Heart left ventricle (tissue), 16 donors: ENCODE measurements around the gene PPP1R26. TPM values are rescaled to one million over a fixed set of nuclear protein-coding genes. Genes with fewer than 3 reads are reported as not detected.
"Not testable (repeated sequence)": the region's sequence is repeated elsewhere in the genome, so short reads cannot be mapped to it uniquely, and the experiment has no call there.

ENCODE experiments used
- ATAC-seq, 4 donors: fragments of 200-7000 bp; cut with Tn5 transposase; one replicate each; pipeline ENCODE4 v1.9.1; 2020 to 2022; ENCODE audit warnings: moderate library complexity in 4 of 4, mild to moderate bottlenecking in 3 of 4, moderate number of reproducible peaks in 1 of 4
- DNase-seq, 5 donors: peaks; one replicate each; pipeline ENCODE4 v3.0.0-alpha.2; 2020
- H3K27ac ChIP-seq, 12 donors: fragments of 200-600 bp; sonication (generic) in 4 of 12; one replicate each; pipeline versions ENCODE4 v1.5.0 to v1.8.0; 2016 to 2022; ENCODE audit warnings: mild to moderate bottlenecking in 2 of 12
- H3K27me3 ChIP-seq, 9 donors: fragments of 200-600 bp; sonication (generic) in 2 of 9; one replicate each; pipeline versions ENCODE4 v1.5.1 to v1.8.0; 2016 to 2022; ENCODE audit warnings: mild to moderate bottlenecking in 3 of 9
- H3K36me3 ChIP-seq, 9 donors: fragments of 200-600 bp; sonication (generic) in 2 of 9; one replicate each; pipeline versions ENCODE4 v1.5.0 to v1.8.0; 2018 to 2022; ENCODE audit warnings: mild to moderate bottlenecking in 2 of 9
- H3K4me1 ChIP-seq, 12 donors: fragments of 200-600 bp; sonication (generic) in 4 of 12; one replicate each; pipeline versions ENCODE4 v1.5.0 to v1.8.0; 2016 to 2022; ENCODE audit warnings: mild to moderate bottlenecking in 3 of 12
- H3K4me3 ChIP-seq, 12 donors: fragments of 200-600 bp; sonication (generic) in 4 of 12; one replicate each; pipeline versions ENCODE4 v1.5.0 to v1.8.0; 2017 to 2022; ENCODE audit warnings: mild to moderate bottlenecking in 9 of 12, moderate library complexity in 4 of 12
- H3K9me3 ChIP-seq, 12 donors: fragments of 200-600 bp; sonication (generic) in 4 of 12; one replicate each; pipeline versions ENCODE4 v1.5.0 to v1.8.0; 2016 to 2022; ENCODE audit warnings: mild to moderate bottlenecking in 1 of 12
- POLR2A ChIP-seq, 2 donors: fragments of 450-650 bp; IDR thresholded peaks; one replicate each; pipeline ENCODE4 v1.6.1; 2017; ENCODE audit warnings: antibody characterized with exemption in 2 of 2, mild to moderate bottlenecking in 2 of 2, moderate library complexity in 2 of 2
- WGBS, 4 donors: extraction: QIAGEN DNeasy Blood & Tissue Kit in 2 of 4; methylation state at CpG; one replicate each; pipeline versions ENCODE4 v1.1.5 to v1.1.7; 2013 to 2018; 5-methylcytosine and 5-hydroxymethylcytosine counted together
- intact Hi-C, 10 donors: fragments of 100-400 bp; cut with DNase I; formaldehyde crosslinking; loops; one replicate each; pipeline versions ENCODE4 v1.11.1 to v1.14.2; 2022
- polyA plus RNA-seq, 2 donors: library from polyadenylated mRNA; stranded (reverse); fragments of 200-250 nt; gene quantifications; one replicate each; pipeline ENCODE4 v1.2.3, GENCODE V29; 2013
- total RNA-seq, 9 donors: library from RNA; depleted of rRNA in 2 of 9; stranded (reverse); fragments of >200 nt in 2 of 9; fragmentation: NEBNext Ultra II Directional in 3 of 9; extraction: Animal tissue kit (Norgen Biotek cat#: 25700) in 3 of 9; gene quantifications; one replicate each; pipeline versions ENCODE4 v1.1.0 to v1.2.4, GENCODE V29; 2016 to 2023
- TF ChIP-seq, protein P1 (sequence below), 12 donors: fragments of 200-600 bp; sonication (generic) in 4 of 12; IDR thresholded peaks; one replicate each; pipeline versions ENCODE4 v1.5.0 to v1.8.0; 2018 to 2022; ENCODE audit warnings: antibody characterized with exemption in 12 of 12, mild to moderate bottlenecking in 5 of 12
- donor health status: ischemic (EF 13 %, LVEDD 7.1; RV severe dilation, severe dysfunction).
- donor health status: healthy with polysubstance abuse.
- donor health status: DM: no; HTN: yes; CAD: no.
- donor health status: DM: no; HTN: no; CAD: no.
- donor health status: ischemic (EF 25% LVEDD 6.9; RV normal size, moderate dysfunction).
- donor health status: ischemic (EF 25% LVEDD 5.7; RV mildly dilated, moderate dysfunction).
- donor health status: healthy.
- donor health status: DM: yes; HTN: yes; CAD: no.
- donor health status: ischemic (EF 35%, LVEDD 5.7; RV mildly dilated, moderate dysfunction).
- donor health status: nonischemic (EF 11% LVEDD 7.7; RV severe dilation, severe dysfunction).
- donor health status: DM: yes; HTN: yes; CAD: no.
- donor health status: PGD.
- donor health status: ischemic (EF 29% LVEDD 5.4; RV normal size, mild dysfunction).
- donor health status: nonischemic (EF 23%, LVEDD 6.1; RV moderate dilation, normal function).

Gene PPP1R26
- total and polyA plus RNA-seq, 11 donors, result 13.2 to 30.1 (median 19.3) TPM

DNA sequence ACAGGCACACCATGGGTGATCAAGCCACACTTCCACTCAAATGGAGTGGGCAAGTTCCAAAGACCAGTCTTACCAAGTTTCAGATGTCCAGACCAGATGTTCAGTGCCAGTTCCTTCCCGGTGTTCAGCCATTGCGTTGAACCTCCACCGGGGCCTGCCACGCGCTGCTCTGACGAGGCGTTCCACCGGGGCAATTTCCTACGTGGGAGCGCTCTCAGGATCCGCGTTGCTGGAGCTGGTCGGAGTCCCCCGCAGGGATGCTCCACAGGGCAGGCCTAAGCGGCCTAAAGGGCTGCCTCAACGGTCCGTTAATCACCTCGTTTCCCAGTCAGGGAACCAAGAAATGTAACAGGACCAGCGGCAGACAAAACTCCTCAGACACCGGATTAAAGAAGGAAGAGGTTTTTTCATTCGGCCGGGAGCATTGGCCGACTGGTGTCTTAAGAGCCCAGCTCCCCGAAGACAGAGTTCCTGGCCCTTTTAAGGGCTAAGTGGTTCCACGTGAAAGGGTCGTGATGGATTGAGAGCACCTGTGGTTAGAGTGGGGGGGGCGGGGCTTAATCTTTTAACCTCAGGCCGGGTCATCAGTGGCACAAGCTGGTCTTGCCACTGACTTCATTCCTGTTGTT is 35.7 kb upstream of the PPP1R26 start:
- intact Hi-C loops, result no loop called here
- Histone ChIP-seq H3K4me3 (no peak overlapping the region), H3K4me1 (peaks cover 0 to 18% (median 2%) of the 10 kb centered on the region in 12 donors), H3K9me3 (no peaks in the 10 kb centered on the region), H3K27me3 (peaks cover 0 to 13% (median 0%) of the 10 kb centered on the region in 9 donors), H3K36me3 (no peaks in the 10 kb centered on the region), H3K27ac (no peak overlapping the region)
- 76 to 85% (median 82%) methylated on average over 27 to 28 of the region's 28 CpGs for WGBS, 4 donors
- no peak for TF ChIP-seq POLR2A (IDR thresholded peaks at IDR 0.05)
- TF ChIP-seq, protein P1, sequence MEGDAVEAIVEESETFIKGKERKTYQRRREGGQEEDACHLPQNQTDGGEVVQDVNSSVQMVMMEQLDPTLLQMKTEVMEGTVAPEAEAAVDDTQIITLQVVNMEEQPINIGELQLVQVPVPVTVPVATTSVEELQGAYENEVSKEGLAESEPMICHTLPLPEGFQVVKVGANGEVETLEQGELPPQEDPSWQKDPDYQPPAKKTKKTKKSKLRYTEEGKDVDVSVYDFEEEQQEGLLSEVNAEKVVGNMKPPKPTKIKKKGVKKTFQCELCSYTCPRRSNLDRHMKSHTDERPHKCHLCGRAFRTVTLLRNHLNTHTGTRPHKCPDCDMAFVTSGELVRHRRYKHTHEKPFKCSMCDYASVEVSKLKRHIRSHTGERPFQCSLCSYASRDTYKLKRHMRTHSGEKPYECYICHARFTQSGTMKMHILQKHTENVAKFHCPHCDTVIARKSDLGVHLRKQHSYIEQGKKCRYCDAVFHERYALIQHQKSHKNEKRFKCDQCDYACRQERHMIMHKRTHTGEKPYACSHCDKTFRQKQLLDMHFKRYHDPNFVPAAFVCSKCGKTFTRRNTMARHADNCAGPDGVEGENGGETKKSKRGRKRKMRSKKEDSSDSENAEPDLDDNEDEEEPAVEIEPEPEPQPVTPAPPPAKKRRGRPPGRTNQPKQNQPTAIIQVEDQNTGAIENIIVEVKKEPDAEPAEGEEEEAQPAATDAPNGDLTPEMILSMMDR (IDR thresholded peaks at IDR 0.05), result no peak
- DNase-seq (no peak), ATAC-seq (no peak)

DNA sequence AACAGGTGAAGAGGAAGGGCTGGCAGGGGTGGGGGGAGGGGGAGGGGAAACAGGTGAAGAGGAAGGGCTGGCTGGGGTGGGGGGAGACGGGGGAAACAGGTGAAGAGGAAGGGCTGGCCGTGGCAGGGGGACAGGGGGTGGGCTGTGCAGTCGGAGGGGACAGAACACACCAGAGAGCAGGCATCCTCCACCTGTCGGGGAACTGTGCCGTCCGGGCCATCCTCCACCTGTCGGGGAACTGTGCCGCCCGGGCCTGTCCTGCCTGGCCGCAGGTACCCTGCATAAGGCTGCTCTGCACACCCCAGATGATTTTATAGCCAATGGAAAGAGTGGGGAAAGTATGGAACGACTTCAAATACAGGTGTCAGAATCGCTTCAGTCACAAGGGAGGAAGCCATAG is 32.5 kb upstream of the PPP1R26 start:
- H3K36me3 ChIP-seq, result no peaks in the 10 kb centered on the region
- WGBS, 4 donors, result 76 to 83% (median 77%) methylated on average over 12 of the region's 12 CpGs
- TF ChIP-seq POLR2A (IDR thresholded peaks at IDR 0.05), result no peak
- TF ChIP-seq, protein P1 (IDR thresholded peaks at IDR 0.05), result no peak
- no peak overlapping the region for H3K27ac ChIP-seq
- H3K4me3 ChIP-seq, result no peak overlapping the region
- intact Hi-C loops, result no loop called here
- no peaks in the 10 kb centered on the region for H3K9me3 ChIP-seq
- H3K27me3 ChIP-seq, result peaks cover 0 to 18% (median 0%) of the 10 kb centered on the region in 9 donors
- peaks cover 0 to 3% (median 0%) of the 10 kb centered on the region in 12 donors for H3K4me1 ChIP-seq
- DNase-seq, result no peak
- no peak for ATAC-seq

DNA sequence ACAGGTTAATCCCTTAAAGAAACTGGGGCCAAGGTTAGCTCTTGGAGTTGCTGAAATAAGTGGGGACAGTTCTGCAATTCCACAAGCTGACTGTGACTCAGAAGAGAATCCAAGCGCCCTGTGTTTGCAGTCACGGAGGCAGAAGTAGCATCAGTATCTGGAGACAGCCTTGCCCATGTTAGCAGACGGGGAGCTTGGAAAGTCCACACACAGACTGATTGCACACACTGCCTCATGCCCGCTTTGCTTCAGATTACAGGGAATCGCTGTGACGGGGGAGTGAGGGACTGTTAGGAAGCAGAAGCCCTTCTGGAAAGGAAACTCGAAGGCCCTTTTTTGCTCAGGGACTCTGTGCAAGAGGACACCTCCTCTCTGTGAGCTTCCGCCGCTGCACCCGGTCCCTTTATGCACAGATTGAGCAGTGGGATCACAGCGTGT is 30.9 kb upstream of the PPP1R26 start:
- no peak for ATAC-seq
- intact Hi-C loops, result no loop called here

DNA sequence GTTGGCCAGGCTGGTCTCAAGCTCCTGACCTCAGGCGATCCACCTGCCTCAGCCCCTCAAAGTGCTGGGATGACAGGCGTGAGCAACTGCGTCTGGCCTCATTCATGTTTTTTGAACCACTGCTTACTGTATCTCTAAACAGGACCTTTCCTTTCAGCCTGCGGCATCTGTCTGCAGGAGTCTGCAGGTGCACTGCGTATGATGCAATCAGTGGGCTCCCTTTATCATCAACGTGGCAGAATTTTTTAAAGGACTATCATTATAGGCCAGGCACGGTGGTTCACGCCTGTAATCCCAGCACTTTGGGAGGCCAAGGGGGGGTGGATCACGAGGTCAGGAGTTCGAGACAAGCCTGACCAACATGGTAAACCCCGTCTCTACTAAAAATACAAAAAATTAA is 30.1 kb upstream of the PPP1R26 start:
- H3K36me3 ChIP-seq, H3K4me1 ChIP-seq, intact Hi-C loops, ATAC-seq, H3K27ac ChIP-seq, H3K4me3 ChIP-seq, DNase-seq: not testable (repeated sequence)
- Histone ChIP-seq H3K9me3 (peaks cover 0 to 12% (median under 1%) of the 10 kb centered on the region in 12 donors), H3K27me3 (peaks cover 0 to 14% (median 0%) of the 10 kb centered on the region in 9 donors)
- 84 to 86% (median 84%) methylated on average over 11 of the region's 11 CpGs for WGBS, 4 donors

More for the DNA sequence above, 30.9 kb upstream of the PPP1R26 start:
- no peak overlapping the region for H3K27ac ChIP-seq
- H3K4me3 ChIP-seq, result no peak overlapping the region
- H3K36me3 ChIP-seq, result no peaks in the 10 kb centered on the region
- H3K9me3 ChIP-seq, result peaks cover 0 to 3% (median 0%) of the 10 kb centered on the region in 12 donors
- TF ChIP-seq POLR2A (IDR thresholded peaks at IDR 0.05), result no peak
- TF ChIP-seq, protein P1 (IDR thresholded peaks at IDR 0.05), result no peak
- DNase-seq, result no peak
- 36 to 43% (median 38%) methylated on average over 11 of the region's 11 CpGs for WGBS, 4 donors
- peaks cover 0 to 17% (median 0%) of the 10 kb centered on the region in 9 donors for H3K27me3 ChIP-seq
- H3K4me1 ChIP-seq, result no peaks in the 10 kb centered on the region
